Stimulated activated CD8-positive, alpha-beta memory T cell treated with anti-CD3 and anti-CD28 coated beads, Interleukin-7, amount 100 ng/mL, for 24 hours (primary cell): ENCODE data around the gene SYNE3.

Experiments used
- DNase-seq: peaks from one replicate; pipeline ENCODE4 v3.0.0-alpha.2; 2020; ENCODE audit warnings: low read depth

The SYNE3 gene

GRCh38 chr14:95474941-95475340 lies 41.5 kb downstream of the SYNE3 start:
- no peak for DNase-seq

- DNase-seq = no peak
These were observed 42.0 kb downstream of the SYNE3 start for GRCh38 chr14:95474486-95474885.

DNA sequence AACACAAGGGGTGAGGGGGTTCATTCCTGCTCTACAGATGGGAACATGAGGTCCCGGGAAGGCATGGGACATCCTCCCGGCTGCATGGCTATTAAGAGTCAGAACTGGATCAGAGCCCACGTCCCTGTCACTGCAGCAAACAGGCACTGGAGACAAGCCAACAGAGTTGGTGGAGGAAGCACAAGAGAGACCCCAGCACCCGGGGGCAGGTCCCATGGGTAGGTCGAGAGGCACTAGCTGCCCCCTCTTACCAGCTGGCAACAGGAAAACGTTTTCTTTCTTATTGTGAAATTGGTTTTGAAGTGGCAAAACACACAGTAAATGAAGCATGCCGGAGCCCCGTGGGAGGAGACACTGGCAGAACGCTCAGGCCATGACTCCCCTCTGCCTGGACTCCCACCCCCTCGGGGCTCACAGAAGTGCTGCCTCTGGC lies 43.6 kb downstream of the SYNE3 start:
- DNase-seq = no peak

DNA sequence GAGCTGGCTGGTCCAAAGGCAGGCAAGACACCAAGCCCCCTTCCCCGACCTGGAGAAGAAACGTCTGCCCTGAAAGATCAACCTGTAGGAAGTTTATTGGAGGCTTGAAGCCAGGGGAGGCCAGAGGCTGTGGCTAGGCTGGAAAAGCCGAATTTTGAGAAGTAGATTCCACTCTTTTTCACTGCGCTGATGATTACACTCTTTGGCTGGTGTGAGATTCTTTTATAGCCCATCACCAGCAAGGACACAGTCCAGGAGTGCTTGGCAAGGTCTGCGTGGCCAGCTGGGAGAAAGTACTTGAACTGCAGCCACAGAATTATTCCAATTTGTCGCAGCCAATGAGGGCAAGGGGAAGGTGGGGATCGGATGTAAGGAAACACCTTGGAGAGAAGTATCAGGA lies 45.0 kb downstream of the SYNE3 start:
- DNase-seq = no peak

GRCh38 chr14:95471016-95471415 lies 45.4 kb downstream of the SYNE3 start:
- DNase-seq = no peak

DNA sequence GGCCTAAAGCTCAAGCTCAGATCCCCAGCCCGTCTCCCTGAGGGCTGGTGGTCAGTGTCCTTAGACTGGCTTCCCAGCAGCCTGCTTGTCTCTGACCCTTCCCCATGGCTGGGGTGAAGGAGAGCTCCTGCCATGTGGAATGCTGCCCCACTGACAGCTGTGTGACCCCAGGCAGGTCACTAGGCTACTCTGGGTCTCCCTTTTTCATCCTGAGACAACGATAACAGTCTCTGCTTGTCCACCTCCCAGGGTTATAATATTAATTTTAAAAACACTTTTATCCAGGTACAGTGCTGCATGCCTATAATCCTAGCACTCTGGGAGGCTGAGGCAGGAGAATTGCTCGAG lies 47.3 kb downstream of the SYNE3 start:
- DNase-seq = no peak

- no peak for DNase-seq
These were observed 47.9 kb downstream of the SYNE3 start for GRCh38 chr14:95468448-95469133.

DNA sequence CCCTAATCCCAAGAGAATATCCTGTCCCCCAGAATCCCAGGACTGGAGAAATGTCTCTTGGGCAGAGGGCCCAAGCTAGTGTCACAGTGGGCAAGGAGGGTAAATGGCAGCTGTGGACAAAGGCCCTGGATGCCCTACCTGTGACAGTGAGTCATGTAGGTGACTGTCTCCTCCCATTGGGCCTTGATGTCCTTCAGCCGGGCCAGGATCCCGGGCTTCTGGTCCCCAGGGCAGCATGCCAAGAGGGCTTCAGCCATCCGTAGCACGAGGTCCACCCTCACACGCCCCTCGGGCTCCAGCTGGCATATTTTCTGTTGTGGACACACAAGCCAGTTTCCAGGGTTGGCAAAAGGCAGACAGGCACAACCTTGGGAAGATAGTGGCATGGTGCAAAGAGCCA lies 48.8 kb downstream of the SYNE3 start:
- no peak for DNase-seq

DNA sequence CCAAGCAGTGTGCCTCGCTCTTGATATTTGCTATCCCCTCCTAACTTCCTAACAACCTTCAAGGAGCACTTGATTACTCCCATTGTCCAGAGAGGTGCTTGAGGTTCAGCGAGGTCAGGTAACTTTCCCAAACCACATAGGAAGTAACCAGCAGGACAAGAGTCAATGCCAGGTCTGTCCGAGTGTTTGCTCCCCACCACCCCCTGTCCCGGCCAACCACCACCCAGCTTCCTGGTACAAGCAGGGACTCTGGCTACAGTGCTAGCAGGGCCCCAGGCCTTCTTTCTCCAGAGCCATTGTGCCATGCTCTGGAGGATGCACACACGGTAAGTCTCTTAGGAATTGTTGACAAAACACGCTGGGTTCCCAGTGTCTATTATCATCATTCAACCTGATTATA lies 49.2 kb downstream of the SYNE3 start:
- no peak for DNase-seq
